PC-9 (cell line): Measurements from ENCODE around the gene EMC6. TPM values are rescaled to one million over a fixed set of nuclear protein-coding genes. Genes with fewer than 3 reads are reported as not detected.

Experiments used
- BruUV-seq: library from RNA; stranded (reverse); fragments of 400-500 nt; replicated peaks from 2 replicates; lab custom pipeline; 2021; lab: Mats Ljungman, UMichigan
- CTCF ChIA-PET: fragments of 300-600 bp; sonication (Branson Sonifier 250); formaldehyde crosslinking; loops from one replicate; lab custom pipeline; 2022; ENCODE audit warnings: antibody characterized with exemption; lab: Charles Lee
- POLR2A ChIA-PET: fragments of 300-600 bp; sonication (Branson Sonifier 250); formaldehyde crosslinking; loops from one replicate; lab custom pipeline; 2022; ENCODE audit warnings: antibody characterized with exemption; ENCODE audit not compliant: unreplicated experiment; lab: Charles Lee
- DNase-seq, 2 experiments: peaks; one replicate each; pipeline versions ENCODE4 v3.0.0 to v3.0.0-alpha.2; 2015 to 2022; ENCODE audit warnings: mixed read lengths in 1 of 2
- H2AFZ ChIP-seq: fragments of 200-600 bp; sonication (generic); 2 replicates; pipeline ENCODE4 v1.8.1; 2017; ENCODE audit warnings: antibody characterized with exemption
- H3F3A ChIP-seq: fragments of 200-600 bp; sonication (generic); 2 replicates; pipeline ENCODE4 v1.8.1; 2017; ENCODE audit warnings: antibody characterized with exemption, mild to moderate bottlenecking, low read depth; ENCODE audit not compliant: insufficient read depth
- H3K27ac ChIP-seq: fragments of 200-600 bp; sonication (generic); 2 replicates; pipeline ENCODE4 v1.6.1; 2016; ENCODE audit warnings: mixed run types
- H3K27me3 ChIP-seq: fragments of 200-600 bp; sonication (generic); 2 replicates; pipeline ENCODE4 v1.6.1; 2016; ENCODE audit warnings: low read depth, mixed run types; ENCODE audit not compliant: insufficient read depth
- H3K36me3 ChIP-seq: fragments of 200-600 bp; sonication (generic); 2 replicates; pipeline ENCODE4 v1.6.1; 2016; ENCODE audit warnings: low read depth, mixed run types
- H3K4me1 ChIP-seq: fragments of 200-600 bp; sonication (generic); replicated peaks from 2 replicates; pipeline ENCODE4 v1.6.1; 2016; ENCODE audit warnings: mixed run types; ENCODE audit not compliant: insufficient read depth
- H3K4me2 ChIP-seq: fragments of 200-600 bp; sonication (generic); 2 replicates; pipeline ENCODE4 v1.6.1; 2017; ENCODE audit warnings: mixed run types
- H3K4me3 ChIP-seq: fragments of 200-600 bp; sonication (generic); 2 replicates; pipeline ENCODE4 v1.6.1; 2016; ENCODE audit warnings: mixed run types
- H3K79me2 ChIP-seq: fragments of 200-600 bp; sonication (generic); 2 replicates; pipeline ENCODE4 v1.6.1; 2017; ENCODE audit warnings: low read depth, mixed run types
- H3K9me2 ChIP-seq: fragments of 200-600 bp; sonication (generic); 2 replicates; pipeline ENCODE4 v1.8.1; 2017; ENCODE audit warnings: mild to moderate bottlenecking; ENCODE audit not compliant: insufficient read depth
- H3K9me3 ChIP-seq: fragments of 200-600 bp; sonication (generic); 2 replicates; pipeline ENCODE4 v1.8.1; 2016; ENCODE audit warnings: low read depth; ENCODE audit not compliant: insufficient read depth
- H4K20me1 ChIP-seq: fragments of 200-600 bp; sonication (generic); 2 replicates; pipeline ENCODE4 v1.8.1; 2017; ENCODE audit not compliant: insufficient read depth
- CTCF ChIP-seq: fragments of 200-600 bp; sonication (generic); conservative IDR thresholded peaks from 2 replicates; pipeline ENCODE4 v1.6.1; 2017; ENCODE audit warnings: mixed run types, antibody characterized with exemption, mild to moderate bottlenecking, moderate library complexity
- EZH2 ChIP-seq: fragments of 200-600 bp; sonication (generic); IDR thresholded peaks from 2 replicates; pipeline ENCODE4 v1.8.0; 2017; ENCODE audit warnings: antibody characterized with exemption, low read depth
- intact Hi-C: fragments of 100-400 bp; cut with micrococcal nuclease; formaldehyde crosslinking; loops from one replicate; pipeline ENCODE4 v1.10.0; 2022; ENCODE audit not compliant: unreplicated experiment
- total RNA-seq: library from RNA; stranded (reverse); gene quantifications from 2 replicates; pipeline ENCODE4 v1.2.3, GENCODE V29; 2021

The EMC6 gene
- total RNA-seq, 1 experiment from 2014 or later, result 89.9 TPM

- CTCF ChIA-PET, result no interaction called here
- no peak overlapping the region for H3K4me2 ChIP-seq
- no peaks in the 10 kb centered on the region for H3K9me3 ChIP-seq
- POLR2A ChIA-PET, result interaction anchor here (0.6 kb wide), 1 partner anchor 981 kb away, joined by 3 read pairs; no protein-coding TSS in a partner anchor
- H3K4me1 ChIP-seq, result peaks cover 11% of the 10 kb centered on the region
- no peak overlapping the region for H2AFZ ChIP-seq
- H4K20me1 ChIP-seq, result 0 out of 2 replicates have a peak, but pooled peaks cover 4% of the 10 kb centered on the region
- DNase-seq, result no peak
- intact Hi-C loops, result no loop called here
- no peak overlapping the region for H3K4me3 ChIP-seq
- H3K27ac ChIP-seq, result no peak overlapping the region
- no TSS peak for BruUV-seq
- no peaks in the 10 kb centered on the region for H3K36me3 ChIP-seq
- H3K9me2 ChIP-seq, result no peaks in the 10 kb centered on the region
- H3F3A ChIP-seq, result peaks cover 14% of the 10 kb centered on the region; the same call in 1 of the 2 replicates
- TF ChIP-seq CTCF (no peak), EZH2 (no peak)
- no peaks in the 10 kb centered on the region for H3K79me2 ChIP-seq
- no peaks in the 10 kb centered on the region for H3K27me3 ChIP-seq
Measured at GRCh38 chr17:3657588-3657869, 11.1 kb upstream of the EMC6 start.

GRCh38 chr17:3657874-3658783 is 10.5 kb upstream of the EMC6 start:
- Histone ChIP-seq H3K4me2 (no peak overlapping the region), H4K20me1 (0 out of 2 replicates have a peak, but pooled peaks cover 4% of the 10 kb centered on the region), H3K27me3 (no peaks in the 10 kb centered on the region), H3F3A (peaks cover 14% of the 10 kb centered on the region; the same call in 1 of the 2 replicates), H2AFZ (no peak overlapping the region), H3K79me2 (no peaks in the 10 kb centered on the region), H3K4me1 (peaks cover 11% of the 10 kb centered on the region), H3K4me3 (no peak overlapping the region), H3K9me3 (no peaks in the 10 kb centered on the region), H3K36me3 (no peaks in the 10 kb centered on the region), H3K27ac (no peak overlapping the region), H3K9me2 (no peaks in the 10 kb centered on the region)
- CTCF ChIA-PET, result no interaction called here
- no peak for DNase-seq
- no TSS peak for BruUV-seq
- intact Hi-C loops, result no loop called here
- TF ChIP-seq EZH2 (no peak), CTCF (no peak)
- POLR2A ChIA-PET, result interaction anchor here (0.5 to 0.6 kb wide), 2 partner anchors 46 to 981 kb away, joined by 3 to 18 read pairs; no protein-coding TSS in a partner anchor

GRCh38 chr17:3658784-3659449 is 9.7 kb upstream of the EMC6 start:
- H3K4me2 ChIP-seq, result peak overlapping the region; percentile 51; the same call in 1 of the 2 replicates
- H3K4me1 ChIP-seq, result peaks cover 11% of the 10 kb centered on the region
- no TSS peak for BruUV-seq
- intact Hi-C loops, result no loop called here
- H3K27me3 ChIP-seq, result no peaks in the 10 kb centered on the region
- no peaks in the 10 kb centered on the region for H3K9me3 ChIP-seq
- ChIA-PET CTCF (no interaction called here), POLR2A (interaction anchor here (0.5 kb wide), 1 partner anchor 47 kb away, joined by 18 read pairs; no protein-coding TSS in a partner anchor)
- no peak overlapping the region for H3K4me3 ChIP-seq
- H3K9me2 ChIP-seq, result no peaks in the 10 kb centered on the region
- 0 out of 2 replicates have a peak, but pooled peaks cover 4% of the 10 kb centered on the region for H4K20me1 ChIP-seq
- H3F3A ChIP-seq, result peaks cover 14% of the 10 kb centered on the region; the same call in 1 of the 2 replicates
- no peak for DNase-seq
- no peaks in the 10 kb centered on the region for H3K79me2 ChIP-seq
- no peak overlapping the region for H2AFZ ChIP-seq
- no peaks in the 10 kb centered on the region for H3K36me3 ChIP-seq
- no peak overlapping the region for H3K27ac ChIP-seq
- TF ChIP-seq EZH2 (no peak), CTCF (no peak)
